Glomerular endothelial cell (primary cell): Measurements from ENCODE around the gene KCNE2. TPM values are rescaled to one million over a fixed set of nuclear protein-coding genes. Genes with fewer than 3 reads are reported as not detected.
"Not testable (repeated sequence)": the region's sequence is repeated elsewhere in the genome, so short reads cannot be mapped to it uniquely, and the experiment has no call there.

Experiments used
- DNase-seq: peaks from one replicate; pipeline ENCODE4 v3.0.0-alpha.2; 2011; ENCODE audit warnings: low read depth, low spot score; ENCODE audit errors: extremely low read depth
- total RNA-seq: library from RNA; depleted of rRNA; stranded (reverse); fragments of >200 nt; gene quantifications from 2 replicates; pipeline ENCODE4 v1.2.3, GENCODE V29; 2015

The KCNE2 gene
- total RNA-seq, 1 donor from 2014 or later, result not detected

- not testable (repeated sequence) for DNase-seq
Observed at GRCh38 chr21:34405686-34406085, 41.9 kb downstream of the KCNE2 start.

- DNase-seq, result not testable (repeated sequence)
Observed at GRCh38 chr21:34406102-34406501, 42.3 kb downstream of the KCNE2 start.

GRCh38 chr21:34406676-34407075 is 42.9 kb downstream of the KCNE2 start:
- DNase-seq, result not testable (repeated sequence)

GRCh38 chr21:34407294-34407693 is 43.5 kb downstream of the KCNE2 start:
- DNase-seq, result not testable (repeated sequence)

- DNase-seq, result not testable (repeated sequence)
Observed at GRCh38 chr21:34417448-34418077, 53.8 kb downstream of the KCNE2 start.

Other genes with a start within 250 kb of the KCNE2 start
- 1.6 and 27.7 TPM in 2 replicates for gene SMIM11, start 11.5 kb downstream of the KCNE2 start, total RNA-seq
- not detected in 2 replicates for gene SMIM34, start 59.9 kb downstream of the KCNE2 start, total RNA-seq
- 0.10 and 0.29 TPM in 2 replicates for gene KCNE1, start 148.2 kb downstream of the KCNE2 start, total RNA-seq